ENCODE results near the gene KCNMA1. TPM values are rescaled to one million over a fixed set of nuclear protein-coding genes. Genes with fewer than 3 reads are reported as not detected.

KCNMA1 gene
- total RNA-seq, 1 donor from 2014 or later, result 95.5 TPM

- peaks cover 53% of the 10 kb centered on the region for H3K4me1 Mint-ChIP-seq (ENCODE audit: unreplicated experiment)
- no peak overlapping the region for H3K4me3 Mint-ChIP-seq (ENCODE audit: unreplicated experiment)
- H3K27me3 Mint-ChIP-seq (ENCODE audit: unreplicated experiment), result no peaks in the 10 kb centered on the region
- H3K9me3 Mint-ChIP-seq (ENCODE audit: unreplicated experiment), result no peaks in the 10 kb centered on the region
- H3K36me3 Mint-ChIP-seq (ENCODE audit: unreplicated experiment), result peaks cover 25% of the 10 kb centered on the region
- DNase-seq (ENCODE audit: extremely low spot score, unreplicated experiment), result no peak
- H3K27ac Mint-ChIP-seq (ENCODE audit: unreplicated experiment), result peak overlapping the region; percentile 64
- no peak for TF ChIP-seq CTCF (IDR thresholded peaks at IDR 0.05)
Observed at GRCh38 chr10:77101341-77101740, 536.3 kb downstream of the KCNMA1 start.

- TF ChIP-seq CTCF (IDR thresholded peaks at IDR 0.05), result no peak
- Mint-ChIP-seq H3K27me3 (ENCODE audit: unreplicated experiment) (no peaks in the 10 kb centered on the region), H3K27ac (ENCODE audit: unreplicated experiment) (no peak overlapping the region), H3K4me3 (ENCODE audit: unreplicated experiment) (no peak overlapping the region), H3K4me1 (ENCODE audit: unreplicated experiment) (peaks cover 31% of the 10 kb centered on the region), H3K9me3 (ENCODE audit: unreplicated experiment) (no peaks in the 10 kb centered on the region), H3K36me3 (ENCODE audit: unreplicated experiment) (peaks cover 30% of the 10 kb centered on the region)
- DNase-seq (ENCODE audit: extremely low spot score, unreplicated experiment), result no peak
Observed at GRCh38 chr10:77099136-77099535, 538.5 kb downstream of the KCNMA1 start.

- no peaks in the 10 kb centered on the region for H3K27me3 Mint-ChIP-seq (ENCODE audit: unreplicated experiment)
- peaks cover 30% of the 10 kb centered on the region for H3K36me3 Mint-ChIP-seq (ENCODE audit: unreplicated experiment)
- no peaks in the 10 kb centered on the region for H3K9me3 Mint-ChIP-seq (ENCODE audit: unreplicated experiment)
- H3K4me1 Mint-ChIP-seq (ENCODE audit: unreplicated experiment), result peaks cover 20% of the 10 kb centered on the region
- no peak for TF ChIP-seq CTCF (IDR thresholded peaks at IDR 0.05)
- no peak for DNase-seq (ENCODE audit: extremely low spot score, unreplicated experiment)
- H3K4me3 Mint-ChIP-seq (ENCODE audit: unreplicated experiment), result no peak overlapping the region
- H3K27ac Mint-ChIP-seq (ENCODE audit: unreplicated experiment), result no peak overlapping the region
Observed at GRCh38 chr10:77097625-77098024, 540.0 kb downstream of the KCNMA1 start.

GRCh38 chr10:77093126-77093525 is 544.5 kb downstream of the KCNMA1 start:
- H3K4me1 Mint-ChIP-seq (ENCODE audit: unreplicated experiment), result no peaks in the 10 kb centered on the region
- no peaks in the 10 kb centered on the region for H3K9me3 Mint-ChIP-seq (ENCODE audit: unreplicated experiment)
- no peak for TF ChIP-seq CTCF (IDR thresholded peaks at IDR 0.05)
- H3K27ac Mint-ChIP-seq (ENCODE audit: unreplicated experiment), result no peak overlapping the region
- peaks cover 22% of the 10 kb centered on the region for H3K36me3 Mint-ChIP-seq (ENCODE audit: unreplicated experiment)
- no peaks in the 10 kb centered on the region for H3K27me3 Mint-ChIP-seq (ENCODE audit: unreplicated experiment)
- no peak overlapping the region for H3K4me3 Mint-ChIP-seq (ENCODE audit: unreplicated experiment)
- DNase-seq (ENCODE audit: extremely low spot score, unreplicated experiment), result no peak

- no peak for TF ChIP-seq CTCF (IDR thresholded peaks at IDR 0.05)
- Mint-ChIP-seq H3K27ac (ENCODE audit: unreplicated experiment) (no peak overlapping the region), H3K9me3 (ENCODE audit: unreplicated experiment) (no peaks in the 10 kb centered on the region), H3K4me3 (ENCODE audit: unreplicated experiment) (no peak overlapping the region), H3K4me1 (ENCODE audit: unreplicated experiment) (no peaks in the 10 kb centered on the region), H3K36me3 (ENCODE audit: unreplicated experiment) (peaks cover 19% of the 10 kb centered on the region), H3K27me3 (ENCODE audit: unreplicated experiment) (no peaks in the 10 kb centered on the region)
- DNase-seq (ENCODE audit: extremely low spot score, unreplicated experiment), result no peak
Observed at GRCh38 chr10:77091597-77092165, 545.9 kb downstream of the KCNMA1 start.

Measured in osteocyte (in vitro differentiated cells).